GM21515 (cell line): ENCODE data around the gene CD2AP.
"Not testable (repeated sequence)": the region's sequence is repeated elsewhere in the genome, so short reads cannot be mapped to it uniquely, and the experiment has no call there.

ENCODE experiments used
- ATAC-seq: cut with Tn5 transposase; IDR thresholded peaks from one replicate; pipeline ENCODE4 v1.9.1; 2021; ENCODE audit not compliant: unreplicated experiment

Gene CD2AP

GRCh38 chr6:47477497-47478232, at the start of gene CD2AP:
CD2AP (plus strand) TSS chr6:47477789; CDS start chr6:47478245, 456 bp downstream.
- peak; percentile 74 for ATAC-seq

GRCh38 chr6:47428288-47428687, 49.3 kb upstream of the CD2AP start:
- ATAC-seq = no peak

- ATAC-seq = no peak
Measured at GRCh38 chr6:47428746-47429664, 48.6 kb upstream of the CD2AP start.

- no peak for ATAC-seq
Measured at GRCh38 chr6:47434372-47435253, 43.0 kb upstream of the CD2AP start.

- ATAC-seq = no peak
Measured at GRCh38 chr6:47435254-47435612, 42.4 kb upstream of the CD2AP start.

- peak; percentile 65 for ATAC-seq
Measured at GRCh38 chr6:47437592-47437991, 40.0 kb upstream of the CD2AP start.

GRCh38 chr6:47438481-47439347, 38.9 kb upstream of the CD2AP start:
- ATAC-seq = peak; percentile 85

- ATAC-seq = no peak
Measured at GRCh38 chr6:47439348-47439668, 38.3 kb upstream of the CD2AP start.

- peak; percentile 51 for ATAC-seq
Measured at GRCh38 chr6:47440719-47441118, 36.9 kb upstream of the CD2AP start.

GRCh38 chr6:47444964-47445363, 32.6 kb upstream of the CD2AP start:
- not testable (repeated sequence) for ATAC-seq

- no peak for ATAC-seq
Measured at GRCh38 chr6:47446669-47447330, 30.8 kb upstream of the CD2AP start.

- no peak for ATAC-seq
Measured at GRCh38 chr6:47447722-47448121, 29.9 kb upstream of the CD2AP start.

GRCh38 chr6:47451162-47451561, 26.4 kb upstream of the CD2AP start:
- no peak for ATAC-seq

GRCh38 chr6:47452899-47453298, 24.7 kb upstream of the CD2AP start:
- ATAC-seq = no peak

- no peak for ATAC-seq
Measured at GRCh38 chr6:47453372-47453936, 24.1 kb upstream of the CD2AP start.

GRCh38 chr6:47454713-47455396, 22.7 kb upstream of the CD2AP start:
- ATAC-seq = no peak

GRCh38 chr6:47455533-47456209, 21.9 kb upstream of the CD2AP start:
- peak; percentile 80 for ATAC-seq

GRCh38 chr6:47456536-47456975, 21.0 kb upstream of the CD2AP start:
- no peak for ATAC-seq
